CD4-positive, alpha-beta T cell treated with Interleukin-12 subunit alpha and Interleukin-12 subunit beta, for 1 hour (primary cell): ENCODE results near the gene LEPR.
"Not testable (repeated sequence)": the region's sequence is repeated elsewhere in the genome, so short reads cannot be mapped to it uniquely, and the experiment has no call there.

Experiments
- DNase-seq: peaks from one replicate; pipeline ENCODE4 v3.0.0-alpha.2; 2020

Gene LEPR

DNA sequence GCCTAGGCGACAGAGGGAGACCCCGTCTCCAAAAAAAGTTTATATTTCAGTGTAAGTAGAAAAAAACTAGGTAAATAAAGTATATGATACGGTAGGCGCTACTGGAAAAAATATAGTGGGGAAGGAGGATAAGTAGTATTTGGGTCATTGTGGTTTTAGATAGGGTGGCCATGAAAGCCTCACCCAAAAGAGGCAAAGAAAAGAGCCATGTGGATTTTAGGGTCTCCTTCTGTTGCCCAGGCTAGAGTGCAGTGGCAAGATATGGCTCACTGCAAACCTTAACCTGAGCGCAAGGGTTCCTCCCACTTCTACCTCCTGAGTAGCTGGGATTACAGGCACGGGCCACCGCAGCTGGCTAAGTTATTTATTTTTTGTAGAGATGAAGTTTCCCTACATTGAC lies 17.1 kb downstream of the LEPR start:
- DNase-seq, result no peak

DNA sequence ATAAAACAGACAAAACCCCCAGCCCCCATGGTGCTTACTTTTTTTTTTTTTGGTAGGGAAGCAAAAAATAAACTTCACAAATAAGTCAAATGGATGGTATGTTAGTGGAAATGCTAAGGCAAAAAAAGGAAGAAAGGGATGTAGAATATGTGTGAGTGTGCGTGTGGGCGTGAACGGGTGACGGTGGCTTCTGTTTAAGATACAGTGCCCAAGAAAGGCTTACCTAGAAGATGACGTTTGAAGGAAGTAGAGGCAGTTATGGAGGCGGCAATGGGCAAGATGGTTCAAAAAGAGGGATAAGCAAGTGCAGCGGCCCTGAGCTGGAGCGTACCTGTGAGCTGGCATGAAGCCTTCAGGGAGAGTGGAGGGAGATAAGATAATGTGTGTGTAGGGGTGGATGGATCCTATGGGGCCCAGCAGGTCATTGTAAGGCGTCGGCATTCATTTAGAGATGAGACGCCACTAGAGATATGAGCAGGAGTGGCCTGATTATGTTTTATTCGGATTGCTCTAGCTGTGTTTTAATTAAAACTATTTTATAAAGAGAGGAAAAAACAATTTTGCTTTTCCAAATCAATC lies 19.9 kb downstream of the LEPR start:
- no peak for DNase-seq

DNA sequence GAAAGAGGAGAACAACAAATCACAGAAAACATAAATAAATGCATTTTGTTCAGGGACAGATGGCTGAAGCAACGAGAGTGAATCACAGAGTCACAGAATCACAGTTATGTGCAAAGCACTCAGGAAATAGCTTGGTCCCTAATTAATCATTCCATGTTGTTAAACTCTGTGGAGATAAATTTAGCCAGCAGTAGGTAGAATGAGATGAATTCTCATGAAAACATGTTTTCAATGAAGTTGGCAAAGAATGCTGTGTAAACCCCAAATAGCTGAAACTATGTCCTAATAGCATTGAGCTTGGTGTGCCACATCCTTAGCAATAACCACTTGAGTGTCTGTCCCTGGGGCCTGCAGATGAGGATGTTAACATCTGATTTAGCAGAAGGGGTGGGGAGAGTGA lies 20.4 kb downstream of the LEPR start:
- no peak for DNase-seq

DNA sequence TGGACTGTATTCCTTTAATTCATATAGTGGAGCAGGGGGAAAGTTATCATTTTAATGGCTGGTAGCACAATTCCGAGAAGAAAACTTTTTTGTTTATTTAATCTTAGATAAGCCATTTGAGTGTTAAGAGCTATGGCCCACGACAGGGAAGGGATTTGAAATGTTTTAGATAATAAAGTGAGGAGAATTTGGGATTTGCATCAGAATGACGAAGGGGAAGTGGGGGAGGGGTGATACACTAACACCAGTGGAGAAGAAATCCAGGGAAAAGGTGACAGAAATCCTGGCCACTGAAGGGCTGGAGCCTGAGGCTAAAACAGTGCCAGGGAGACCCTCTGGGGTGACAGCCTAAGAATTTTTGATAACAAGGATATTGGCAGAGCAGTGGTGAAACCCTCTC lies 21.0 kb downstream of the LEPR start:
- no peak for DNase-seq

DNA sequence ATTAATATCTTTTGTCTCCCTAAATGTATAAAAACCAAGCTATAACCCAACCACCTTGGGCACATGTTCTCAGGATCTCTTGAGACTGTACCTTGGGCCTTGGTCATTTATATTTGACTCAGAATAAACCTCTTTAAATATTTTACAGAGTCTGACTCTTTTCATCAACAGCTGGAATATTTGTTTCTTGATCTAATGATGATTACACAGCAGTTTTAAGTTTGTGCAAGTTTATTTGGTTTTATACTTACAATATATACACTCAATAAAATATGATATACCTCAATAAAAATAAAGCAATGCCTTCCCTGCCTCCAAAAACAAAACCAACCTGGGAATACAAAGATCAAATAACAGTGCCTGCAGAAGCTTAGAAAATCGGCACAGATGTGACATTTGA lies 22.0 kb downstream of the LEPR start:
- no peak for DNase-seq

DNA sequence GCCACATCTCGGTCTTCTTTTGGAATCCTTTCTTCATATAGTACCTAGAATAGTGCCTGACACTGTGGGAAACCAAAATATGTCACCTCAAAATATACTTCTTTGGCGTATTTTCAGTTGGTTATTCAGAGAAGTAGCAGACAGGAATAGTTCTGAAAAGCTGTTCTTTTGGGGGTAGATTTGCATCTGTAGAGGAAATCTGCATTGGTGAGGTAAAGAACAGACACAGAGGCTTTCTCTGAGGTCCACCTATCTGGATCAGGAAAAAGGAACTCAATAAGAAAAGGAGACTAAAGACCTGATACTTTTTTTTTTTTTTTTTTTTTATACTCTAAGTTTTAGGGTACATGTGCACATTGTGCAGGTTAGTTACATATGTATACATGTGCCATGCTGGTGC lies 23.2 kb downstream of the LEPR start:
- no peak for DNase-seq

DNA sequence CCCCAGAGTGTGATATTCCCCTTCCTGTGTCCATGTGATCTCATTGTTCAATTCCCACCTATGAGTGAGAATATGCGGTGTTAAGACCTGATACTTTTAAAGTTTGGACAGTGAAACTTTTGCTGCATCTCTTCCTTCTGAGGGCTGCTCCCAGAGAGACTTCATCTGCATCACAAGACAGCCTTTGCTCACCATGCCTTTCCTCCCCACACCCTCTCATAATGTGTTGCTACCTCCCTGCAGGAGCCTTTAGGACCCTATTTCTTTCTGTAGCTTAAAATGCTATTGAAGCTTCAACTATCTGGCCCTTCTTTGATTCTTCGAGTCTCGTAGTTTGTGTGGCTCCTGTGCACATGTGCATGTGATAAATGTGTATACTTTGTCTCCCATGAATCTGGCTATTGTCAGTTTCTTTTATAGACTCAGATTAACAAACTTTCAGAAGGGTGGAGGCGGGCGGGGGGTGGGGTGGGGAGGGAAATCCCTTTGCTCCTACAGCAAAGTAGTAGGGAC lies 23.7 kb downstream of the LEPR start:
- no peak for DNase-seq

DNA sequence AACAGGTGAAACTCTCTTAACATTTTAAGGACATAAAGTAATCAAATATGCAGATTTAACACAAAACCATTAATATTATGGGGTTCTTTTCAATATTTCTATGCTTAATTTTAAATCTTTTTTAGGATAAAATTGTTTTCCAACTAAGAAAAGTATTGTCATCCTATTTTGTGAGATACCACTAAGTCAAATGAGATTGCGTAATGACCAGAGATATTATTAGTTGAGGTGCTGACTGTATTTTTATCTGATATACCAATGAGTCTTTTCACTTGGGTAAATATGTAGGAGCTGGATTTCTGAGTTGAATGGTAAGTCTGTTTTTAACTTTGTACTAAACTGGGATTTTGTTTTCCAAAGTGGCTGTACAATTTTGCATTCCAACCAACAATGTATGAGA lies 25.4 kb downstream of the LEPR start:
- no peak for DNase-seq

DNA sequence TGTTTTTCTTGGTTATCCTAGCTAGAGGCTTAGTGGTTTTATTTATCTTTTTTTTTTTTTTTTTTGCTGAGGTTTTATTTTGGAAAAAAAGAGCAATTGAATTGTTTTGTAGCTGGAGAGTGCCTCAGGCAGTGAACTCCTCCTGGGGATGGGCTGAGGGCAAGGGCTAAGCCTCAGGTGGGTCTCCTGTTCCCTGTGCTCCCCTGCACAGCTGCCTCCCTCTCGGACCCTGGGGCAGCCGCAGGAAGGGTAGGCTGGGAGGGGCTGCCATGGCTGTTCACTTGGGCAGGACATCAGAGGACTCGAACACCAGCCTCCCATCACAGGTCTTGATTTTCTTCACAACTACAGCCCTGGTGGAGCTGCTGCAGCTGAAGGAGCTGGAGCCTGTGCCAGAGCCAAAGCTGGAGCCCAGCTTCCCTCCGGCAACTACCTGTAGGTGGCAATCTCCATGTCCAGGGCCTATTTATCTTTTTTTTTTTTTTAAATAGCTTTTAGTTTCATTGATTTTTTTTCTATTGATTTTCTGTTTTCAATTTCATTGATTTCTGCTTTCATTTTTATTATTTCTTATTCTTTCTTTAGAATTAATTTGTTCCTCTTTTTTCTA lies 28.9 kb downstream of the LEPR start:
- DNase-seq, result no peak

DNA sequence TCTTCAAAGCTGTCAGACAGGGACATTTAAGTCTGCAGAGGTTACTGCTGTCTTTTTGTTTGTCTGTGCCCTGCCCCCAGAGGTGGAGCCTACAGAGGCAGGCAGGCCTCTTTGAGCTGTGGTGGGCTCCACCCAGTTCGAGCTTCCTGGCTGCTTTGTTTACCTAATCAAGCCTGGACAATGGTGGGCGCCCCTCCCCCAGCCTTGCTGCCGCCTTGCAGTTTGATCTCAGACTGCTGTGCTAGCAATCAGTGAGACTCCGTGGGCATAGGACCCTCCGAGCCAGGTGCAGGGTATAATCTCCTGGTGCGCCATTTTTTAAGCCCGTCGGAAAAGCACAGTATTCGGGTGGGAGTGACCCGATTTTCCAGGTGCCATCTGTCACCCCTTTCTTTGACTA lies 35.2 kb downstream of the LEPR start:
- DNase-seq, result not testable (repeated sequence)

DNA sequence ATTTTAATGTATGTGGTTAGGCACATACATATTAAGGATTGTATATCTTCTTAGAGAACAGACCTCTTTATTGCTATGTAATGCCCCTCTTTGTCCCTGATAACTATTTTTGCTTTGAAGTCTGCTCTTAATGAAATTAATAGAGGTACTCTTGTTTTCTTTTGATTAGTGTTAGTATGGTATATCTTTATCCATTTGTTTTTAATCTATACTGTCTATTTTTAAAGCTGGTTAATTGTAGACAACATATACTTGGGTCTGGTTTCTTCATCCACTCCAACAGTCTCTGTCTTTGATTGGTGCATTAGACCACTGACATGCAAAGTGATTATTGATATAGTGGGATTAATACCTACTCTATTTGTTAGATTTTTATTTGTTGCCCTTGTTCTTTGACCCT lies 36.0 kb downstream of the LEPR start:
- no peak for DNase-seq

DNA sequence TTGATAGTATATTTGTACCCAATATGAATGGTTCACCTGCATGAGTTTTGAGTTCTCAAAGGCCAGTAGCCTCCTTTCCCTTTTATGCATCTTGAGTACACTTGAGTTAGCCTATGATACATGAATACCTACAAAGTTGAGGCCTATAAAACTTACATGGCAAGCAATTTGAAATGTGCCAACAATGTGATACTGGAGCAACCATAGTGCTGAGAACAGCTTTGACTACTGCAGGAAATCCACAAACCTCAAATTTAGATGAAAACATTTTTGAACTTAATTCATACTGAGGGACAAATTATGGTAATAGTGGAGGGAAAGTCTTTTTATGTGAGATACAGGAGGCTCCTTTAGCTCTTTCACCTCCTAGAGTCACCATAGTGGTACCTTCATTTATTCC lies 37.4 kb downstream of the LEPR start:
- DNase-seq, result no peak

DNA sequence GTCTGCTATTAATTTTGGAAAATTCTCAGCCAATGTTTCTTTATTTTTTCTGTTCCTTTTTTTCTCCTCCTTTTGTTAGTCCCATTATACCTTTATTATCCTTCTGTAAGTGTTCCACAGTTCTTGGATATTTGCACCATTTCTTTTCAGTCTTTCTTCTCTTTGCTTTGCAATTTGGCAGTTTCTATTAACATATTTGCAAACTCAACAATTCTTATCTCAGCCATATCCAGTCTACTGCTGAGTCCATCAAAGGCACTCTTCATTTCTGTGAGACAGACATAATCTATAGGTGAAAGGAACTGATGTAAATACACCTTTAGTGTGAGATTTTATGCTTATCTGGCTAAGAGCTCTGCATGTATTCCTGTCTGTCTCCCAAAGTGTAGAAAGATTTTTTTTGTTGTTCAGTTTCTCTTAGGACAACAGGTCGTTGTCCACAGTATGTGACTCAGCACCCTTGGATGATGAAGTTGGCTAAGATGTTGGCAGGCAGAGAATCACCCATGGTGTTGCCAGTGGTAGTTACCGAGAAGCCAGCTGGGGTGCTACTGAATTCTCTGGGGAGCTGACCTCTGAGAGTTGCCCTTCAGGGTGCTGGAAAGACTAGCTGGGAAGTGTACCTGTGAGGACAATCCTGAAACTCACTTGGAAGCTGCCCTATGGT lies 38.4 kb downstream of the LEPR start:
- DNase-seq, result no peak

DNA sequence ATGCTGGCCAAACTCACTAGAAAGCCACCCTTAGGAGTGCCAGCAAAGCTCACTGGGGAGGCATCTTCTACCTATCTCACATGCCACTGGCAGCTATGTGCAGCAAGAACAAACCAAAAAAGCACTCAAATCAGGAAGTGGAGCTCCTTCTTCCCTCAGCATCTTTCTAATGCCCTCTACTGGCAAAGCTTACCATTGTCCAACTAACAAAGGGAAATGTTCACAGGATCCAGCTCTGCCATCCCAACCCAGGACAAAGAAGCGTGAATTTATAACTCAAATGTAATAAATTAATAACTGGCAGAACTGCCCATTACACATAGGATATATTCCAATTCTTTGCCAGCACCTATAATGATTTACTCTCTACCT lies 38.9 kb downstream of the LEPR start:
- DNase-seq, result peak; percentile 8

DNA sequence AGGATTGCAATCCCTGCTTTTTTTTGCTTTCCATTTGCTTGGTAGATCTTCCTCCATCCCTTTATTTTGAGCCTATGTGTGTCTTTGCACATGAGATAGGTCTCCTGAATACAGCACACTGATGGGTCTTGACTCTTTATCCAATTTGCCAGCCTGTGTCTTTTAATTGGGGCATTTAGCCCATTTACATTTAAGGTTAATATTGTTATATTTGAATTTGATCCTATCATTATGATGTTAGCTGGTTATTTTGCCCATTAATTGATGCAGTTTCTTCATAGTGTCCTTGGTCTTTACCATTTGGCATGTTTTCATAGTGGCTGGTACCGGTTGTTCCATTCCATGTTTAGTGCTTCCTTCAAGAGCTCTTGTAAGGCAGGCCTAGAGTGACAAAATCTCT lies 45.4 kb downstream of the LEPR start:
- DNase-seq, result not testable (repeated sequence)

DNA sequence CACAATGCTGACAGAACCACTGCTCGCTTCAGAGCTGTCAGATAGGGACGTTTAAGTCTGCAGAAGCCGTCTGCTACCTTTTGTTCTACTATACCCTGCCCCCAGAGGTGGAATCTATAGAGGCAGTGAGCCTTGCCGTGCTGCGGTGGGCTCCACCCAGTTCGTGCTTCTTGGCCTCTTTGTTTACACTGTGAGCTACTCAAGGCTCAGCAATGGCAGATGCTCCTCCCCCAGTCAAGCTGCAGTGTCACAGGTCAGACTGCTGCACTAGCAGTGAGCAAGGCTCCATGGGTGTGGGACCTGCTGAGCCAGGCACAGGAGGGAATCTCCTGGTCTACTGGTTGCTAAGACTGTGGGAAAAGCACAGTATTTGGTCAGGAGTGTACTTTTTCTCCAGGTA lies 47.1 kb downstream of the LEPR start:
- no peak for DNase-seq

DNA sequence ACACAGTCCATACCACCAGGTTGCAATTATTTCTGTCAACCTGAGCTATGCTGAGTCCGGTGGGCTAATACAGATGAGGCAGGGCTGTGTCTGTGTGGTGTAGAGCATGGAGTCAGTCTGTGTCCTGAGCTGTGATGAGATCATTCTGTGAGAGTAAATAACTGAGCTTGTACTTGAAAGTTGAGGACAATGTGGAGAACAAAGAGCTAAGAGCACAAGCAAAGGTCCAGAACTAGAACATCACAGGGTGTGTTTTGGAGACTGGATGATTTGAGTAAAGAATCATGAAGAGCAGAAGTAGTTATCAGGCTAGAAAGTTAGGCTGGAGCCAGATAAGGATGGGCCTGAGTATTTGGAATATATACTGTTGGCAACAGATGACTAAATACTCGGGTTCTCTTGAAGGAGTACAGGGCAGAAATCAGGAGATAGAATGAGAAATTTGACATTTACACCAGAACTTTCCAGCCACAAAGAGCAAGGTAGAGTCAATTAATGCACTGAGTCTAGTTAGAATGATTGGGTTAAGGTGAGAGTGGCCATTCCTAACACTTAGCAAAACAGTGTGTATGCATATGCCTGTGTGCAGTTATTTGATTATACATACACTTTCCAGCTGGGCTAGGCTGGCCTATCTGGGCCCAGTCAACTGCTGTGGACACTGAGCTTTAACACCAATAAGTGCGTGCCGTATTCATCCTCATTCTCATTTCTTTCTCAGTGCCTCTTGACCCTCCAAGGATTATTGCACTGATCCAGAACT lies 48.8 kb downstream of the LEPR start:
- DNase-seq, result no peak

DNA sequence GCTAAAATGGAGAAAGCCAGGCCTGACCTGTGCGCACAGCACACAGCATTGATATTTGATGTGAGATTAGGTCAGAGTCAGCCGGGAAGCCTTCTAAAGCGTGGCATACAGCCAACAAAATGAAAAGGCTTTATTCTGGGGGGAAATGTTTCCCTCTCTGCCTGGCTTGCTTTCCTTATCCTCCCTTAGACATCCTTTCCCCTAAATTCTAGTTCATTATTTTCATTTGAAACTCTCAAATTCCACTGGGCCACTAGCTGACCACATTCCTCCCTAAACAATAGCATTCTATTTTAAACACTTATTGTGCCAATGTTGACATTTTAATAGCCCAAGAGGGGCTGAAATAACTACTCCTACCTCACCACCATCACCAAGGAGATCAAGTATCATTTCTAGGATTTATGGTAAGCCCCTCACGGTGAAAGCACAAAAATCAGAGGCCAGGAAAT lies 49.4 kb downstream of the LEPR start:
- no peak for DNase-seq
